Stimulated activated naive CD4-positive, alpha-beta T cell (primary cell): ENCODE measurements around the gene C10orf71.

Experiments used
- DNase-seq, 6 experiments: peaks; one replicate each; lab custom pipeline; 2025; lab: John Stamatoyannopoulos, UW

Gene C10orf71

DNA sequence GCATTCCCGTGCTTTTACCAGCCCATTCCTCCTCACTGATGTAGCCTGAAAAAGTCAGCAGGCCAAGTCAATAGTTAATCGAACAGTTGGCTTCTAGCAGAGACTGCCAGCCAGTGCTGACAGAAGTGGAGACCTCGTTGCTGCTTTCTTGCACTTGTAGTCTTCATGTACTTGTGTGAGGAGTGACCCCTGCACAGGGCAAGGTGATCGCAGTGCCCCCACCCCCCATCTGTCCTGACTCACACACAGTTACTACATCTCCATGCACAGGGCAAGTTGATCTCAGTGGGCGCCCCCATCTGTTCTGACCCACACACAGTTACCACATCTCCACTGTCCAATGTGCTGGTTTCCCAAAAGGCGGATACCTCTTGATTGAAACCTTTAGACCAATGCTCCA, 34.2 kb downstream of the C10orf71 start:
- DNase-seq, result no peak

DNA sequence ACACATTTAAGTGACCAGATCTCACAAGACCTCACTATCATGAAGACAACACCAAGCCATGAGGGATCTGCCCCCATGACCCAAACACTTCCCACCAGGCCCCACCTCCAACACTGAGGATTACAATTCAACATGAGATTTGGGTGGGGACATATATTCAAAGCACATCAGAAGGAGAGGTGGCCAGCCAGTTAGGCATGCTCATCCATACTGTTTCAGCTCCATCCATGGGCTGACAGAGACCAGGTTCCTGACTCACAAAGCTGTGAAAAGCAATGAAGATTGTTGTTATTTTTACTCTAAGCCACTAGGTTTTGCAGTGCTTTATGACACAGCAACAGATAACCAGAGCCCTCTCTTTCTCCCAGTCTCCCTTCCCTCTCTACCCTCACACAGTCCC, 36.0 kb downstream of the C10orf71 start:
- DNase-seq, result no peak

DNA sequence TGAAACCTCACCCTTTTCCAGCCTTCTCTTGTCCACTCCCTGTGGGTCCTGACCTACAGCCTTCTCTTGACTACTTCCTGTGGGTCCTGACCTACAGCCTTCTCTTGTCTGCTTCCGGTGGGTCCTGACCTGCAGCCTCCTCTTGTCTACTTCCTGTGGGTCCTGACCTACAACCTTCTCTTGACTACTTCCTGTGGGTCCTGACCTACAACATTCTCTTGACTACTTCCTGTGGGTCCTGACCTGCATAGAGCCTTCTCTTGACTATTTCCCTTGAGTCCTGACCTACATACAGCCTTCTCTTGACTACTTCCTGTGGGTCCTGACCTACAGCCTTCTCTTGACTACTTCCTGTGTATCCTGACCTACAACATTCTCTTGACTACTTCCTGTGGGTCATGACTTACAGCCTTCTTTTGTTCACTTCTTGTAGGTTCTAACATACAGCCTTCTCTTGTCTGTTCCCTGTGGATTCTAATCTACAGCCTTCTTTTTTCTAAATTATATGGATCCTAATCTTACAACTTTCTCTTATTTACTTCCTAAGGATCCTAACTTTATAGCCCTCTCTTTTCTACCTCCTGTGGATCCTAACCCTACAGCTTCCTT, 36.5 kb downstream of the C10orf71 start:
- DNase-seq, result no peak

DNA sequence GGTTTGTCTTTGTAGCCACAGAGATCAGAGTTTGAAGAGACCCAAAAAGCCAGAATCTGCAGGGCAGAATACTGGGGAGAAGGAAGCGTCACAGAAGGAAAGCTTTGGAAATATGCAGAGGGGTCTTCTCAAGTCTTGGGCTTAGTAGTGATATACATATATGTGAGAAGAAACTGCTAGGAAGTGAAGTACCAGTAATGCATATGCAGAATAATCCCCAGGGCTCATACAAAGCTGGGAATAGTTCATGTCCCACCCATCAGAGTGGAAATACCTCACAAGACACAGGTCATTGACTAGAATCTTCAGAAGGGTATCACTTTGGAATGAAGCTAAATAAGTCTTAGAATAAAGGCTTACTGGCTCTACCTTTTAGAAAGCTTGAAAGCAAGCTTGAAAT, 39.6 kb downstream of the C10orf71 start:
- DNase-seq, result no peak

DNA sequence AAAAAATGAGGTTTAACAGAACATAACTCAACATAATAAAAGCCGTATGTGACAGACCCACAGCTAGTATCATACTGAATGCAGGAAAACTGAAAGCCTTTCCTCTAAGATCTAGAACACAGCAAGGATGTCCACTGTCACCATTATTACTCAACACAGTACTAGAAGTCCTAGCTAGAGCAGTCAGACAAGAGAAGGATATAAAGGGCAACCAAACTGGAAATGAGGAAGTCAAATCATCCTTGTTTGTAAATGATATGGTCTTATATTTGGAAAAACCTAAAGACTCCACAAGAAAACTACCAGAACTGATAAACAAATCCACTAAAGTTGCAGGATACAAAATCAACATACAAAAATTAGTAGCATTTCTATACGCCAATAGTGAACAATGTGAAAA, 45.9 kb downstream of the C10orf71 start:
- no peak for DNase-seq

DNA sequence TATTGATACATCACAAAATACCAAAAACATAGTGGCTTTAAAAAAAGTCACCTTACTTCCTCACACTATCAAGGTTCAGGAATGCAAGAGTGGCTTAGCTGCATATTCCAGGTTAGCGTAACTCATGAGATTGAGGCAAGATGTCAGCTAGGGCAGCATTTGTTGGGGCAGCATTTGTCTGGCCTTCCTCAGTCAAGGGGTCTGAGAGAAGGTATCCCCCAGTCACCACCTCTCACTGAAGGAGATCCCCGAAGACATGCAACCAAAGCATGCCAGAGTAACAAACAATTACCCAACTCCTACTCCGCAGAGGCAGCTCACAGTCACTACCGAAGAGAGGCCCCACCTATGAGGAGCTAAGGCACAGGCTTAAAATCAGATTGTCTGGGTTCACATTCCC, 48.4 kb downstream of the C10orf71 start:
- no peak for DNase-seq

DNA sequence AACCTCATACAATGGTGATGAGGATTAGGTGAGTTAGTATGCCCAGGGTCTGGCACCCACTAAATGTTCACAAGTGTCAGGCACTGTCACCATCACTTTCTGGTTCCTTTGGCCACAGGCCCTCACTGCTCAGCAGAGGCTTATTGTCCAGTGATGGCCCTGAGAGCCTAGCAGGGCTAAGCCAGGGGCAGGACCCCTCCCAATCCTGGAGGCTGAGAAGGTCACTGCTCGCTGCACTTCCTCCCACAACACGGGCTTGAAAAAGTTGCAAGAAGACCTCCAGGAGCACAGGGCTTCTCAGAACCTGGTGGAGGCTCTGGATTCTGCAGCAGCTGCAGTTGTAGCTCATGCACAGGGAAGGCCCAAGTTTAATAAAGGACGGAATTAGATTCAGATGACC, 48.9 kb downstream of the C10orf71 start:
- DNase-seq, result no peak

DNA sequence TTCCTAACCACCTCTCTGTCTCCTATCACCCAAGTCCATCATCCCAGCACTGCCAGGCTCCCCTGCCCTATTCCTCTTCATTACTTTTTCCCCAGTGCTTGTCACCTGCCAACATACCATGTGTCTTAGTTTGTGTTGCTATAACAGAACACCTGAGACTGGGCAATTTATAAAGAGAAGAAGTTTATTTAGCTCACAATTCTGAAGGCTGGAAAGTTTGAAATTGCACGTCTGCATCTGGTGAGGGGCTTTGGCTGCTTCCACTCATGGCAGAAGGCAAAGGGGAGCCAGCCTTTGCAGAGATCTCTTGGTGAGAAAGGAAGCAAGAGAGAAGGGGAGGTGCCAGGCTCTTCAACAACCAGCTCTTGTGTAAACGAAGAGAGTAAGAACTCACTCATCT, 49.6 kb downstream of the C10orf71 start:
- DNase-seq, result no peak

DNA sequence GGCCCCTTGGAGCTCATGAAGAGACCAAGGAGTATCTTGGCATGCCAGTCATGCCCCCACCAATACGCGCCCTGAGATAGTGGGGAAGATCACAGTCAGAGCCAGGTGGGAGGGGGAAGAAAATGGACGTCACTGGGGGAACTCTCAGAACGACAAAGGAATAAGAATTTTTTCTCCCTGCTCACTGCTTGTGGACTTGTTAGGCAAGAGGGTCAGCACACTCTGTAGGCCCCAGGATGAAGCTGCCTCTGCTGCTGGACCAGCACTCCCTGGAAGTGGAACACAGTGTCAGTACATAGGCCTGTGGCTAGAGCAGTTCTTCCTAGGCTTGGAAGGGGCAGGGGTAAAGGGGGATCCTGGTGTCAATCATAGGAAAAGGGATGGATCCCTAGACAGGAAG, 50.4 kb downstream of the C10orf71 start:
- no peak for DNase-seq

DNA sequence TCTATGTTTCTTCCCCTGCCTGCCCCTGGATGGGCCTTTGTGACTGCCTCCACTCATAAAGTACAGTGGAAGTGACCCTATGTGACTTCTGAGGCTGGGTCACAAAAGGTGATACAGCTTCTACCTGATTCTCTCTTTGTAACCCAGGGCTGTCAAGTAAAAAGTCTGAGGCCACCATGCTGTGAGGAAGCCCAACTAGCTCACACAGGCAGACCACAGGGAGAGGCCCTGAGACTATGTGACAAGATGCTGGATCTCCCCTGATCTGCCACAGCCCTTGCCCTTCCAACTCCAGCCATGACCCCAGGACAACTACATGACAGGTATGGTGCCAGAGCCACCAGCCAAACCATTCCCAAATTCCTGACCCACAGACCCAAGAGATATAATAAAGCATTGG, 51.2 kb downstream of the C10orf71 start:
- DNase-seq, result no peak

DNA sequence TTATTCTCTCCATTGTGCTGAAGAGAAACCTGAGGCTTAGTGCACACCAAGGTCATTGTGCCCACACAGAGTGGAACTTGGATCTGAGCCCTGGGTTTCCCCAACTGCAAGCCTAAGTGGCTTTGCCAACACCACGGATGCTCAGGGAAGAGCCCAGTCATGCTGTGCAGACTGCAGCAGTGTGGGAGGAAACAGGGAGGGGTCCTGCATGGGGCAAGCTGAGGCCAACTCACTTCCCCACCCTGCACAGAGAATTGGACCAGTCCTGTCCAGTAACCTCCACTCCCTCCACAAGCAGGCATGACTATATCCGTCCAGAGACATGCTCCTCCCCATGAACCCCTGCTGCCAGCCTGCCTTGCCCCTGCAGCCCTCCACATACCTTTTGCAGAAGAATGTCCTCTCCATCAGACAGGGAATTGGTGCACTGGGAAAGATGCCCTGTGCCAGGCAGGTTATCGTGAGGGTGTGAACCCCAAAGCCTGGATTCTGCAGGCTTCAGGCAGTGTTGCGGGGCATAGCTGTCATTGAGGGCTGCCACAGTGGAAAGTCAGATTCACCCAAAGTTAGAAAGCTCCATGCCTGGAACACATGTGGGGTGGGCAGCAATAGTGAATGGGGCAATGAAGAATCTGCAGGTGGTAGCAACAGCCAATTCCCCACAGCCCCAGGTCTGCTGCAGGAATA, 52.0 kb downstream of the C10orf71 start:
- no peak for DNase-seq

DNA sequence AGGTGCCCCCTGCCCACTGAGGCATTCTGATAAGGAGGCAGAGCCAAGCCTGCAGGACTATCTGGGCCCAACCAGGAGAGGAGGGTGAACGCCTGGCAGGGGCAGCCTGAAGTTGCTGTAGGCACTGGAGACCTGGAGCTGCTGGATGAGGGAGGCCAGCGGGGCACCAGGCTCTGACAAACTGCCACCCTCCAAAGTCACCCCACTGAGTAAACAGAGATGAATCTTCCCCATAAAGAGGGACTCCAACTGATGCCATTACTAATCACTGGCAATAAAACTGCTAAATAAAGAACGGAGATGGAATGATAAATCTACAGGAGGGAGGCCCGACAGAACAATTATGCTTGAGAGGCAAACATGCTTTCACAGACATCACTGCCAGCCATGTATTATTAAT, 52.7 kb downstream of the C10orf71 start:
- DNase-seq, result no peak

DNA sequence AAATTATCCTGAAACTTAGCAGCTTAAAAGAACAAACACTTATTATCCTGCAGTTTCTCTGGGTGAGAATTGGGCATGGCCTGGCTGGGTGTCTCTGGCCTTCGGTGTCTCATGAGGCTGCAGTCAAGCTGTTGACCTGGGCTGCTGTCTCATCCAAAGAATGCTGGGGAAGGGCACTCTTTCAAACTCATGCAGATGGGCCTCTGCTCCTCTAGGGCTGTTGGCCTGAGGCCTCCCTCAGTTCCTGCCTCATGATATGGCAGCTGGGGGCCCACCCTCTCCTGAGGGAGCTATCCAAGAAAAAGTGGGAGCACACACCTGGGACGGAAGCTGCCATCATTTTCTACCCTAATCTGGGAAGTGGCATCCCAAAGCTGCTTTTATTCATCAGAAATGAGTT, 53.4 kb downstream of the C10orf71 start:
- no peak for DNase-seq

DNA sequence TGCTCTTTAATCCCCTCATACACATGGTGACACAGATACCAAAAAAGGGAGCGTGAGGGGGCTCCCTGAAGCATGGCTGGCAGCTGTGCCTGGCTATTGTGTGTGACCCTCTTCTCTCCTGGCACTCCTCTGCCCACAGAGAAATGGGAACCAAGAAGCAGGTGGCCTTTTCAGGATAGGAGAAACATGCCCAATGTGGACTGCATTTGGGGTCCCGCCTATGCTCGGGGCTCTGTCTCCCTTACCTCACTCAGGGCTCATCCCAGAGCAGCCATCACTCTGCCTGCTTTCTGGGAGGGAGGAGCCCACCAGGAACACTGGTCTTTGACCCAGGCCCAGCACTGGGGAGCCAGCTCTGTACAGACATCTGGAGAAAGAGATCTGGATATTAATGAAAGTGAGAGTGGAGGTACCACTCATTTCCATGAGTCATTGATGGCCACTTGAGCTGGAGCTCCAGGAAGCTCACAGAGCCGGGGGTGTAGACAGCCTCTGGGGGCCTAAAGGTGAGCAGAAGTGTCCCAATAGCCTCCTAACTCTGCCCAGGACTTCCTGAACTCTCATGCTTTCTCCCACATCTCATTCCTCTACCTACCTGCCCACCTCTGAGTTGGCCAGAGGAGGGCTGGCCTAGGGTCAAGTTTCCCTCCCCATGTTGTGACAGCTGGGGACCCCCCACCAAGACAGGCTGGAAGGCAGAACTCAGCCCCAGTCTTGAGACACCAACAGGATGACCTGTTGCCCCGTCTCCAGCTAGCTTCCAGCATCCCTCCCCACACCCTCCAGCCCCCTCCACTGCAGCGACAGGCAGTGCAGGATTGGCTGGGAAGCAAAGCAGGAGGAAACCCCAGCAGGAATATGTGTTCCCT, 54.3 kb downstream of the C10orf71 start:
- DNase-seq, result no peak

DNA sequence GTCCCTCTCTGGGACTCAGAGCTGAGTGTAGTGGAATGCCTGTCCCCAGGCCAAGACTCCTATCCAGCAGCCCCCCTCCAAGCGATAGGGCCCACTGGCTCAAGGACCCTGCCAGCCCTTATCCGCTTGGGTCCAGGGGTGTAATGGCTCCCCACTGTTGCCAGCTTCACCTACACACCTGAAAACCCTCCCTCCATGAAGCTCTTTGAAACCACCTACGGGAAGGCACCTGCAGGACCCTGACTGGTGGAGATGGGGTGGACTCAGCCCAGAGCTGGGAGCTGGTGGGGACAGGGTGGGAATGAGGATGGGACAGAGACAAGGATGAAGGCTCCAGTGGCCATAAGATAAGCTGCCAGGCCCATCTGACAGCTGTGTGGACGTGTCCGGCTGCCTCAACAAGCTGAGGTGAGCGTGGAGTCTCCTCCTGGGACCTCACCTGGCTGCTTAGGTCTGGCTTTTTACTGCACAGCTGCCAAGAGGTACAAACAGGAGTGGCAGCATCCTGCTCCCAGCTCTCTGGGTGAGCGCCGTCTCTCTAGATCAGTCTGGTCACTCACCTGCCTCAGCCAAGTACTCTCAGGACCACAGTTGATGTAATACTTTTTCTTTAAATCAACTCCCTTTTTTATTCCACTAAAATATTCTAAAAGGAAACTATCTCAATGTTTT, 55.1 kb downstream of the C10orf71 start:
- DNase-seq, result no peak

DNA sequence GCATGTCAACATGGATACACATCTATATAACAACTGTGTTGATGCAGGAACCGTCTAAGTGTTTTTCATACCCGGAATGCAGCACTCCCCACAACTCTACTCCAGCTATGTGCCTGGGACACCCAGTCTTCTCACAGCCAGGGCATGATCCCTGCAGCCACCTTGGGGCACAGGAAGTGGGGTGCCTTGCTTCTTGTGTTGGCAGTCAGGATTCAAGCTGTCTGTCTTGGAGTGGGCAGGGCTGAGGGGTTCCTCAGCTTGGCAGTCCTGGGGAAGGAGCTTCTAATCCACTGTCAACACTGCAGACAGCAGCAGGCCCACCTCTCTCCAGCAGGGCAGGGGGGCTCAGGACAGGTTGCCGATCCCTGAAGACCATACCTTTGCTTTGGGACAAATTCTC, 55.6 kb downstream of the C10orf71 start:
- no peak for DNase-seq

DNA sequence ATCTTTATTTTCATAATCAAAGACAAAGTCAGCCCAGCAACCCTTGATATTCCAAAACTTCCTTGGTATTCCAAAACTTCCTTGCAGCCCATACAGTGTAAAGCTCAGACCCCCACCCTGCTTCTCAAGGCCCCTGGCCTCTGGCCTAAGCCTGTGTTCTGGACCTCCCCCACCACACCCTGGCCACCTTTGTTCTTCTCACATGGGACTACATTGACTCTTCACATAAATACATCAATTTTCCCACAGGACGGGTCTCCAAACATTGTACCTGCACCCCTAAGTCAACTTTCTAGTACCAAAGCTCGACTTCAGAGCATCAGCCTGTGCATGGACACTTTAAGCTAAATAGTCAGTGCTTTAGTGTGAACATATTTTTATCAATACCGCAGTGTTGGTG, 56.3 kb downstream of the C10orf71 start:
- DNase-seq, result no peak

DNA sequence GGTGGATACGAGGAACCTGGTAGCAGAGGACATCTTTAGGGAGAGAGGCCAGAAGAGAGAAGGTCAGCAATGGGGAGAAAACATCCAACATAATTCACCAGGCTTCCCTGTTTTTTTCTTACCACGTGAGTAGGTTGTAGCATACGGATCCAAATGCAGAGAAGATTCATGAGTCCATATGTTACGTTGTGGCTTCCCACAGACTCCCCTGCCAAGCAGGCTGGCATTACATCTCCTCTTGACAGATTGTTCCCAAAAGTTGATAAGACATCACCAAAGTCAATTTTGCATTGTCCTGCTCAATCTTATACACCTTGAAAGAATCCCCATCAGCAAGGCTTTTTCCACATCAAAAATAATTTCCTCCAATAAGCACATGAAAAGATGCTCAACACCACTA, 57.2 kb downstream of the C10orf71 start:
- no peak for DNase-seq

DNA sequence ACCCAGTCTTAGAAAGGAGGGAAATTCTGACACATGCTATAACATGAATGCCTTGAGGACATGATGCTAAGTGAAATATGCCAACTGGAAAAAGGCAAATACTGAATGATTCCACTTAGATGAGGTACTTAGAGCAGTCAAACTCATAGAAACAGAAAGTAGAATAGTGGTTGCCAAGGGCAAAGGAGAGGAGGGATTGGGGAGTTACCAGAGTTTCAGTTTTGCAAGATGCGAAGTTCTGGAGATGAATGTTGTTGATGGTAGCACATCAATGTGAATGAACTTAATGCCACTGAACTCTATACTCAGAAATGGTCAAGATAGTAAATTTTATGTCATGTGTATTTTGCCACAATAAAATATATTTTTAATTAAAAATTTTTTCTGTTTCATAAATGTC, 58.0 kb downstream of the C10orf71 start:
- DNase-seq, result no peak

DNA sequence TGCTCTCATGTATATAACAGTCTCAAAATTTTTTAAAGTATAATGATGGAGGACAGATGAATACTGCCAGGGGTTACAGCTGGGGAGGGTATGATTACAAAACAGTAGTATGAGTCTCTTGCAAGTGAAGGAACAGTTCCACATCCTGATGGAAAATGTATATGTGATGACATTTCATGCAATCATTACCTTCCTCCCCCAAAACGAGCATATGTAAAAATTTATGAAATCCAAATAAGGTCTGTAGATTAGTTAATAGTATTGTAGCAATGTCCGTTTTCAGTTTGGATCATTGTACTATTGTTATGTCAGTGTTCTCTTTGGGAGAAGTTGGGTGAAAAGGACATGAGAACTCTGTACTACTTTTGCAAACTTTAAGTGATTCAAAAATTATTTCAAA, 58.9 kb downstream of the C10orf71 start:
- no peak for DNase-seq

DNA sequence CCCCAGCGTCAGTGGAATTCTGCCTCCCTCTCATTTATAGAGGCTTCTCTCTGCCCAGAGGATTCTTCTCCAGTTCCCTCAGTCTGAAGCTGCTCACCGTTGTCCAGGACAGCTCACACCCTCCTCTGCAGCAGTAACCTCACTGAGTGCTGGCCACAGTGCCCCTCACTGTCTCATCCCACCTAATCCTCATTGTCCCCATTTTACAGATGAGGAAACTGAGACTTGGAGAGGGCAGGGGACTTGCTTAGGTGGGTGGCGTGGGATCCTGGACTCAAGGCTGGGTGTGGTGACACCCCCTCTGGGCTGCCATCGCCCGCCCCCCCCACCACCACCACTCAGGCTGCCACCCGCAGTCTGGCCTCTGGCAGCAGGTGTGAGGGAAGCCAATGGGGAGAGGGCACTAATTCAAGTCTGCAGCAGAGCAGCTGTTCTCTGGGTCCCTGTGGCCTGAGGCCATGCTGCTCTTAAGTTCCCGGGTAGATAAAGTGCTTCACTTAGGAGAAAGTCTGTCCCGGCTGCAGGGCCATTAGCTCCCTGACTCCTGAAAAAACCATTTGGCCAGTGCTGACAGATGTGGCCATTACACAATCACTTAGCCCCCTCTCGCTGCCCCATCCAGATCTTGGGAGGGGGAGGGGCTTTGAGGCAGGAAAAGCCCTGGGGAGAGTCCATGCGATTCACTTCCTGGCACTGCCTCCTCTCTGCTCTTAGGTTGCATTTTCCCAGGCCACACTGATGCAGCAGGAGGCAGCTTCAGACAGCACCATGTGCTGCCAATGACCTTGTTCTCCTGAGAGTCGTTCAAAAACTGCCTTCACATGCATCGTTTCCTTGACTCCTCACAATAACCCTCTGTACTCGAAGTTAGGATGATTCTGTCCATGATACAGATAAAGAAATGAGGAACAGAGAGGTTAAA, 60.6 kb downstream of the C10orf71 start:
- DNase-seq, result no peak
